Measurements from ENCODE around the gene AMPD3.

The AMPD3 gene

GRCh38 chr11:10495464-10495786, 40.4 kb downstream of the AMPD3 start:
- no peak for TF ChIP-seq CTCF (IDR thresholded peaks at IDR 0.05; ENCODE audit: low read depth, low read length)
- no peak overlapping the region for H3K4me3 ChIP-seq (ENCODE audit: low read depth, low read length)

GRCh38 chr11:10496296-10496936, 41.4 kb downstream of the AMPD3 start:
- TF ChIP-seq CTCF (IDR thresholded peaks at IDR 0.05; ENCODE audit: low read depth, low read length): no peak
- no peak overlapping the region for H3K4me3 ChIP-seq (ENCODE audit: low read depth, low read length)

- no peak for TF ChIP-seq CTCF (IDR thresholded peaks at IDR 0.05; ENCODE audit: low read depth, low read length)
- H3K4me3 ChIP-seq (ENCODE audit: low read depth, low read length): no peak overlapping the region
Measured at GRCh38 chr11:10497371-10498021, 42.4 kb downstream of the AMPD3 start.

GRCh38 chr11:10498022-10498400, 42.9 kb downstream of the AMPD3 start:
- H3K4me3 ChIP-seq (ENCODE audit: low read depth, low read length): no peak overlapping the region
- no peak for TF ChIP-seq CTCF (IDR thresholded peaks at IDR 0.05; ENCODE audit: low read depth, low read length)

- no peak for TF ChIP-seq CTCF (IDR thresholded peaks at IDR 0.05; ENCODE audit: low read depth, low read length)
- H3K4me3 ChIP-seq (ENCODE audit: low read depth, low read length): no peak overlapping the region
Measured at GRCh38 chr11:10498426-10499250, 43.6 kb downstream of the AMPD3 start.

GRCh38 chr11:10499452-10499851, 44.4 kb downstream of the AMPD3 start:
- H3K4me3 ChIP-seq (ENCODE audit: low read depth, low read length): no peak overlapping the region
- no peak for TF ChIP-seq CTCF (IDR thresholded peaks at IDR 0.05; ENCODE audit: low read depth, low read length)

All from WI38 (cell line).